ENCODE measurements around the gene AKR1C8. TPM values are rescaled to one million over a fixed set of nuclear protein-coding genes. Genes with fewer than 3 reads are reported as not detected.
"Not testable (repeated sequence)": the region's sequence is repeated elsewhere in the genome, so short reads cannot be mapped to it uniquely, and the experiment has no call there.

The AKR1C8 gene
- total RNA-seq, 2 donors from 2014 or later: not detected

- H3K27me3 ChIP-seq: no peaks in the 10 kb centered on the region
- no peak overlapping the region for H3K4me3 ChIP-seq
- intact Hi-C loops (cut with DNase I): no loop called here
- H3K9ac ChIP-seq (ENCODE audit: low read depth in 2 of 2, low read length in 2 of 2): no peak overlapping the region
- H3K36me3 ChIP-seq: no peaks in the 10 kb centered on the region
- no peak for DNase-seq
- H3K9me3 ChIP-seq: no peaks in the 10 kb centered on the region
- H3K4me1 ChIP-seq: no peaks in the 10 kb centered on the region
- no peak overlapping the region for H3K27ac ChIP-seq
- TF ChIP-seq CTCF (IDR thresholded peaks at IDR 0.05): no peak
Measured at GRCh38 chr10:5187867-5188266, 2.9 kb upstream of the AKR1C8 start.

GRCh38 chr10:5183923-5184322, 1.0 kb downstream of the AKR1C8 start:
- H3K4me3 ChIP-seq: no peak overlapping the region
- H3K4me1 ChIP-seq: no peaks in the 10 kb centered on the region
- H3K27me3 ChIP-seq: no peaks in the 10 kb centered on the region
- H3K36me3 ChIP-seq: no peaks in the 10 kb centered on the region
- H3K27ac ChIP-seq: no peak overlapping the region
- intact Hi-C loops (cut with DNase I): no loop called here
- H3K9ac ChIP-seq (ENCODE audit: low read depth in 2 of 2, low read length in 2 of 2): no peak overlapping the region
- no peak for DNase-seq
- H3K9me3 ChIP-seq: no peaks in the 10 kb centered on the region
- no peak for TF ChIP-seq CTCF (IDR thresholded peaks at IDR 0.05)

- H3K36me3 ChIP-seq; intact Hi-C loops (cut with DNase I); H3K27ac ChIP-seq; H3K9ac ChIP-seq (ENCODE audit: low read depth in 2 of 2, low read length in 2 of 2); H3K27me3 ChIP-seq; DNase-seq; H3K4me3 ChIP-seq; H3K9me3 ChIP-seq; H3K4me1 ChIP-seq: not testable (repeated sequence)
Measured at GRCh38 chr10:5180503-5180902, 4.4 kb downstream of the AKR1C8 start.

GRCh38 chr10:5175581-5175980, 9.4 kb downstream of the AKR1C8 start:
- H3K36me3 ChIP-seq; H3K4me1 ChIP-seq; H3K27me3 ChIP-seq; DNase-seq; intact Hi-C loops (cut with DNase I); H3K9ac ChIP-seq (ENCODE audit: low read depth in 2 of 2, low read length in 2 of 2); H3K4me3 ChIP-seq; H3K9me3 ChIP-seq; H3K27ac ChIP-seq: not testable (repeated sequence)

GRCh38 chr10:5168897-5169420, 16.0 kb downstream of the AKR1C8 start:
- Histone ChIP-seq H3K27ac (no peak overlapping the region), H3K27me3 (no peaks in the 10 kb centered on the region), H3K36me3 (no peaks in the 10 kb centered on the region), H3K9ac (ENCODE audit: low read depth in 2 of 2, low read length in 2 of 2) (no peak overlapping the region), H3K9me3 (no peaks in the 10 kb centered on the region), H3K4me3 (no peak overlapping the region), H3K4me1 (no peaks in the 10 kb centered on the region)
- no peak for TF ChIP-seq CTCF (IDR thresholded peaks at IDR 0.05)
- no peak for DNase-seq
- intact Hi-C loops (cut with DNase I): no loop called here

GRCh38 chr10:5165738-5166137, 19.2 kb downstream of the AKR1C8 start:
- no peaks in the 10 kb centered on the region for H3K27me3 ChIP-seq
- DNase-seq: no peak
- no peaks in the 10 kb centered on the region for H3K9me3 ChIP-seq
- no peaks in the 10 kb centered on the region for H3K36me3 ChIP-seq
- TF ChIP-seq CTCF (IDR thresholded peaks at IDR 0.05): no peak
- intact Hi-C loops (cut with DNase I): no loop called here
- no peak overlapping the region for H3K9ac ChIP-seq (ENCODE audit: low read depth in 2 of 2, low read length in 2 of 2)
- no peak overlapping the region for H3K4me3 ChIP-seq
- H3K27ac ChIP-seq: no peak overlapping the region
- no peaks in the 10 kb centered on the region for H3K4me1 ChIP-seq

GRCh38 chr10:5163487-5163886, 21.5 kb downstream of the AKR1C8 start:
- Histone ChIP-seq H3K27ac (no peak overlapping the region), H3K9ac (ENCODE audit: low read depth in 2 of 2, low read length in 2 of 2) (no peak overlapping the region), H3K4me3 (no peak overlapping the region), H3K27me3 (no peaks in the 10 kb centered on the region), H3K4me1 (no peaks in the 10 kb centered on the region), H3K9me3 (no peaks in the 10 kb centered on the region), H3K36me3 (no peaks in the 10 kb centered on the region)
- intact Hi-C loops (cut with DNase I): no loop called here
- TF ChIP-seq CTCF (IDR thresholded peaks at IDR 0.05): no peak
- no peak for DNase-seq
